ENCODE results near the gene SPRYD3.

The SPRYD3 gene

GRCh38 chr12:53107122-53107521 lies 27.9 kb upstream of the SPRYD3 start (continued):
- TF ChIP-seq ZNF548 (tag by site-specific recombination; IDR thresholded peaks at IDR 0.05), result no peak
- no peak for TF ChIP-seq ZNF112 (tag by site-specific recombination; IDR thresholded peaks at IDR 0.05)
- no peak for TF ChIP-seq SCRT2 (tag by site-specific recombination; IDR thresholded peaks at IDR 0.05)
- TF ChIP-seq ZNF510 (tag by site-specific recombination; IDR thresholded peaks at IDR 0.05; ENCODE audit: insufficient replicate concordance), result no peak
- TF ChIP-seq ZNF37A (tag by site-specific recombination; IDR thresholded peaks at IDR 0.05), result no peak
- no peak for TF ChIP-seq ZNF629 (tag by site-specific recombination; IDR thresholded peaks at IDR 0.05)
- no peak for TF ChIP-seq ZNF140 (tag by site-specific recombination; IDR thresholded peaks at IDR 0.05)
- no peak for TF ChIP-seq ZNF580 (tag by site-specific recombination; IDR thresholded peaks at IDR 0.05)

DNA sequence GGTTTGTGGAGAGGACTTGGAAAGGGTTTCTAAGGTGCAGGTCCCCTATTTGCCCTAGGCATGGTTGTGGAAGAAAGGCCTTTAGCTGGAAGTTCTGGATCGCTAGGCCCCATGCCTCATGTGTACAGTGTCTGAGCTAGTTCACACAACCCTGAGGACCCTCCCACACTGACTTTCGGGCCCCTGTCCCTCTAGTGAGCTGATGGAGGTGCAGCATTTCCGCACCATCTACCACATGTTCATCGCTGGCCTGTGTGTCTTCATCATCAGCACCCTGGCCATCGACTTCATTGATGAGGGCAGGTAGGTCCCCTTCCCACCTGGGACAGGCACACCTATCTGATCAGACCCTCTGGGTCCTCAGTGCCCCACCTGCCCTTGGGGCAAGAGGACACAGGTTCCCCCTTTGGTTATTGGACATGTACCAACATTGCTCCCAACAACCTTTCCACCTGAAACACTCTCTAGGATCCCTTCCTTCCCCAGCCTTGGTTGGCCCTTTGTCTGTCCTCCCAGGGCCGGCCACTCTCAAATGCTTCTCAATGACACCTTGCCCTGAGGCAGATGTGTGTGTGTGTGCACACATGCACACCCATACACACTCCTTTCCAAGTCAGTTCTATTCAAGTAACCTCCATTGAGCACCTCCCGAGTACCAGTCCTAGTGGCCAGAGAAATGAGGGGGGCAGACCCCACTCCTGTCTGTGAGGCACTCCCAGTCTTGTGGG lies 26.7 kb upstream of the SPRYD3 start:
- no peaks in the 10 kb centered on the region for H3K9me3 ChIP-seq (ENCODE audit: control insufficient read depth, insufficient read depth, low read depth, low read length)
- CTCF ChIA-PET, result no interaction called here
- H3K4me3 ChIP-seq (ENCODE audit: low read depth, low read length), result no peak overlapping the region
- TF ChIP-seq ZNF23 (tag by site-specific recombination; IDR thresholded peaks at IDR 0.05; ENCODE audit: borderline replicate concordance) (no peak), ZNF202 (tag by site-specific recombination; IDR thresholded peaks at IDR 0.05; ENCODE audit: borderline replicate concordance) (no peak), OSR2 (tag by site-specific recombination; IDR thresholded peaks at IDR 0.05) (no peak), ZNF416 (tag by site-specific recombination; IDR thresholded peaks at IDR 0.05) (no peak), GLI4 (tag by site-specific recombination; IDR thresholded peaks at IDR 0.05) (no peak), ZNF610 (tag by site-specific recombination; IDR thresholded peaks at IDR 0.05; ENCODE audit: borderline replicate concordance) (no peak), ZNF747 (tag by site-specific recombination; IDR thresholded peaks at IDR 0.05) (no peak), ZNF791 (tag by site-specific recombination; IDR thresholded peaks at IDR 0.05) (no peak), ZNF239 (tag by site-specific recombination; IDR thresholded peaks at IDR 0.05) (no peak), TCF7L2 (IDR thresholded peaks at IDR 0.05; ENCODE audit: borderline replicate concordance, low read depth, low read length) (no peak), ZXDB (tag by site-specific recombination; IDR thresholded peaks at IDR 0.05) (no peak), ZNF624 (tag by site-specific recombination; IDR thresholded peaks at IDR 0.05) (no peak), ZNF623 (tag by site-specific recombination; IDR thresholded peaks at IDR 0.05) (no peak), HOXA7 (CRISPR knock-in tag; IDR thresholded peaks at IDR 0.05; ENCODE audit: borderline replicate concordance) (no peak)
- H3K4me1 ChIP-seq (ENCODE audit: control insufficient read depth, insufficient read depth, low read length), result no peaks in the 10 kb centered on the region
- no peaks in the 10 kb centered on the region for H3K36me3 ChIP-seq (ENCODE audit: control insufficient read depth in 2 of 2, insufficient read depth in 1 of 2, low read length in 2 of 2)
- H3K27ac ChIP-seq (ENCODE audit: extremely low read depth, low read depth, low read length), result no peak overlapping the region
- POLR2A ChIA-PET, result no interaction called here

GRCh38 chr12:53105256-53105655 lies 26.1 kb upstream of the SPRYD3 start:
- CTCF ChIA-PET, result no interaction called here
- H3K27ac ChIP-seq (ENCODE audit: extremely low read depth, low read depth, low read length), result no peak overlapping the region
- H3K4me3 ChIP-seq (ENCODE audit: low read depth, low read length), result no peak overlapping the region
- POLR2A ChIA-PET, result interaction anchor here (0.9 kb wide), 1 partner anchor 75 kb away, joined by 3 read pairs; the partner anchor contains the start of genes CSAD and ZNF740
- no peaks in the 10 kb centered on the region for H3K9me3 ChIP-seq (ENCODE audit: control insufficient read depth, insufficient read depth, low read depth, low read length)
- no peaks in the 10 kb centered on the region for H3K36me3 ChIP-seq (ENCODE audit: control insufficient read depth in 2 of 2, insufficient read depth in 1 of 2, low read length in 2 of 2)
- H3K4me1 ChIP-seq (ENCODE audit: control insufficient read depth, insufficient read depth, low read length), result no peaks in the 10 kb centered on the region
- TF ChIP-seq ZSCAN4 (tag by site-specific recombination; IDR thresholded peaks at IDR 0.05) (no peak), KLF16 (tag by site-specific recombination; IDR thresholded peaks at IDR 0.05) (no peak), ZNF701 (tag by site-specific recombination; IDR thresholded peaks at IDR 0.05) (no peak), GLI2 (tag by site-specific recombination; IDR thresholded peaks at IDR 0.05; ENCODE audit: borderline replicate concordance, low read depth) (no peak), ZNF785 (tag by site-specific recombination; IDR thresholded peaks at IDR 0.05) (no peak), ZNF132 (tag by site-specific recombination; IDR thresholded peaks at IDR 0.05; ENCODE audit: borderline replicate concordance) (no peak), ZBTB7A (tag by site-specific recombination; IDR thresholded peaks at IDR 0.05; ENCODE audit: low read depth) (no peak), ZNF24 (tag by site-specific recombination; IDR thresholded peaks at IDR 0.05) (no peak), ZNF654 (tag by site-specific recombination; IDR thresholded peaks at IDR 0.05; ENCODE audit: low read depth) (no peak), EGR2 (tag by site-specific recombination; IDR thresholded peaks at IDR 0.05; ENCODE audit: low read depth) (no peak), PRDM1 (tag by site-specific recombination; IDR thresholded peaks at IDR 0.05) (no peak), ZNF221 (tag by site-specific recombination; IDR thresholded peaks at IDR 0.05; ENCODE audit: borderline replicate concordance) (no peak)
